ENCODE results near the gene OR9A2.

DNA sequence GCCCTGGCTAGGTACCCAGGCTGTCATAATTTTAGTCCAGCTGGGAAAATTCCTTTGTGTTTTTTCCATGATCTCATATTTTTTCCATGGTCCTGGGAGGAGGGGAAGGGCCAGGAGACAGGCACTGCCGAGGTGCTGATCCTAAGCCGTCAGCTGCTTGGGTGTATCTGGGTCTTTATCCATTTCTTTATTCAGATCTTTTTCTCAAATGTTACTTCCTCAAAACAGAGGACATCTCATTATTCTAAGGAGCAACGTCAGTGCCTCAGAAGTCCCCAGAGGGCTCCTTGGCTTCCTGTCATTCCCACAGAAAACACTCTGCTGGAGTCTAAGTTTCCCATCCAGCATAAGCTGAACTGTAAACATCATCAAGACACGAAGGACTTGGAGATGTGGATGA lies 22.4 kb upstream of the OR9A2 start:
- TF ChIP-seq, protein P1, sequence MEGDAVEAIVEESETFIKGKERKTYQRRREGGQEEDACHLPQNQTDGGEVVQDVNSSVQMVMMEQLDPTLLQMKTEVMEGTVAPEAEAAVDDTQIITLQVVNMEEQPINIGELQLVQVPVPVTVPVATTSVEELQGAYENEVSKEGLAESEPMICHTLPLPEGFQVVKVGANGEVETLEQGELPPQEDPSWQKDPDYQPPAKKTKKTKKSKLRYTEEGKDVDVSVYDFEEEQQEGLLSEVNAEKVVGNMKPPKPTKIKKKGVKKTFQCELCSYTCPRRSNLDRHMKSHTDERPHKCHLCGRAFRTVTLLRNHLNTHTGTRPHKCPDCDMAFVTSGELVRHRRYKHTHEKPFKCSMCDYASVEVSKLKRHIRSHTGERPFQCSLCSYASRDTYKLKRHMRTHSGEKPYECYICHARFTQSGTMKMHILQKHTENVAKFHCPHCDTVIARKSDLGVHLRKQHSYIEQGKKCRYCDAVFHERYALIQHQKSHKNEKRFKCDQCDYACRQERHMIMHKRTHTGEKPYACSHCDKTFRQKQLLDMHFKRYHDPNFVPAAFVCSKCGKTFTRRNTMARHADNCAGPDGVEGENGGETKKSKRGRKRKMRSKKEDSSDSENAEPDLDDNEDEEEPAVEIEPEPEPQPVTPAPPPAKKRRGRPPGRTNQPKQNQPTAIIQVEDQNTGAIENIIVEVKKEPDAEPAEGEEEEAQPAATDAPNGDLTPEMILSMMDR (IDR thresholded peaks at IDR 0.05): no peak
- no peak for TF ChIP-seq POLR2A (IDR thresholded peaks at IDR 0.05)
